AG20443 (cell line): ENCODE measurements around the gene PRND.
A peak's percentile ranks its signal among the peaks of the same experiment; 100 is the strongest.
"Not testable (repeated sequence)": the region's sequence is repeated elsewhere in the genome, so short reads cannot be mapped to it uniquely, and the experiment has no call there.

ENCODE experiments used
- DNase-seq: peaks from one replicate; pipeline ENCODE4 v3.0.0; 2012; ENCODE audit warnings: low spot score, mixed read lengths

PRND gene

GRCh38 chr20:4708856-4709255 lies 12.9 kb upstream of the PRND start:
- DNase-seq: no peak

GRCh38 chr20:4709261-4710105 lies 12.2 kb upstream of the PRND start:
- DNase-seq: no peak

GRCh38 chr20:4710106-4710475 lies 11.6 kb upstream of the PRND start:
- DNase-seq: no peak

GRCh38 chr20:4711511-4711910 lies 10.2 kb upstream of the PRND start:
- no peak for DNase-seq

GRCh38 chr20:4713401-4713800 lies 8.3 kb upstream of the PRND start:
- peak; percentile 33 for DNase-seq

GRCh38 chr20:4714818-4715217 lies 6.9 kb upstream of the PRND start:
- DNase-seq: no peak

GRCh38 chr20:4717816-4718570 lies 3.7 kb upstream of the PRND start:
- no peak for DNase-seq

GRCh38 chr20:4719190-4719589 lies 2.5 kb upstream of the PRND start:
- DNase-seq: no peak

GRCh38 chr20:4720041-4720976 lies 1.4 kb upstream of the PRND start:
- peak; percentile 93 for DNase-seq

- no peak for DNase-seq
These were observed 746 bp upstream of the PRND start for GRCh38 chr20:4720977-4721349.

- no peak for DNase-seq
These were observed 862 bp downstream of the PRND start for GRCh38 chr20:4722571-4722970.

- no peak for DNase-seq
These were observed 1.3 kb downstream of the PRND start for GRCh38 chr20:4722993-4723392.

GRCh38 chr20:4723553-4723952 lies 1.8 kb downstream of the PRND start:
- not testable (repeated sequence) for DNase-seq

- DNase-seq: no peak
These were observed 3.0 kb downstream of the PRND start for GRCh38 chr20:4724459-4725262.

- no peak for DNase-seq
These were observed 3.5 kb downstream of the PRND start for GRCh38 chr20:4725263-4725550.

GRCh38 chr20:4726710-4727397 lies 5.1 kb downstream of the PRND start:
- peak; percentile 67 for DNase-seq

- no peak for DNase-seq
These were observed 6.5 kb downstream of the PRND start for GRCh38 chr20:4728120-4728760.

- DNase-seq: no peak
These were observed 7.6 kb downstream of the PRND start for GRCh38 chr20:4729265-4729664.

- DNase-seq: no peak
These were observed 9.1 kb downstream of the PRND start for GRCh38 chr20:4730780-4731179.

- no peak for DNase-seq
These were observed 15.2 kb downstream of the PRND start for GRCh38 chr20:4736875-4737274.
